Stimulated activated CD4-positive, alpha-beta T cell treated with anti-CD3 and anti-CD28 coated beads, Interleukin-1b, Interleukin-23, amount 100 ng/mL, for 24 hours (primary cell): ENCODE measurements around the gene ART4.
A peak's percentile ranks its signal among the peaks of the same experiment; 100 is the strongest.

Experiments used
- DNase-seq, 4 experiments: peaks; one replicate each; pipeline ENCODE4 v3.0.0-alpha.2; 2020; ENCODE audit warnings: low read depth in 4 of 4, low spot score in 1 of 4

Gene ART4

GRCh38 chr12:14843425-14843887 is at the start of gene ART4:
Gene ART4 (minus strand): TSS chr12:14843526. CDS start chr12:14843113, 413 bp downstream.
- no peak for DNase-seq

- no peak for DNase-seq
Observed at GRCh38 chr12:14892726-14893505, 49.6 kb upstream of the ART4 start.

- no peak for DNase-seq
Observed at GRCh38 chr12:14890701-14891100, 47.4 kb upstream of the ART4 start.

GRCh38 chr12:14886271-14886670 is 42.9 kb upstream of the ART4 start:
- no peak for DNase-seq

GRCh38 chr12:14885718-14886221 is 42.4 kb upstream of the ART4 start, which contains the start of gene MGP:
Gene MGP (minus strand): TSS chr12:14885854. CDS start chr12:14885791, 63 bp downstream.
- no peak for DNase-seq

GRCh38 chr12:14884458-14884878 is 41.1 kb upstream of the ART4 start:
- peak; percentile 42 to 53 (median 44) for DNase-seq

- DNase-seq, result no peak
Observed at GRCh38 chr12:14883686-14884085, 40.4 kb upstream of the ART4 start.

GRCh38 chr12:14880890-14881453 is 37.6 kb upstream of the ART4 start:
- no peak for DNase-seq

- no peak for DNase-seq
Observed at GRCh38 chr12:14879222-14879933, 36.1 kb upstream of the ART4 start.

GRCh38 chr12:14878488-14878887 is 35.2 kb upstream of the ART4 start:
- DNase-seq, result no peak

GRCh38 chr12:14876833-14877232 is 33.5 kb upstream of the ART4 start:
- DNase-seq, result no peak

- DNase-seq, result no peak
Observed at GRCh38 chr12:14874882-14875281, 31.6 kb upstream of the ART4 start.

- no peak for DNase-seq
Observed at GRCh38 chr12:14873440-14874185, 30.3 kb upstream of the ART4 start.

GRCh38 chr12:14871886-14872285 is 28.6 kb upstream of the ART4 start:
- no peak for DNase-seq

GRCh38 chr12:14871247-14871646 is 27.9 kb upstream of the ART4 start:
- DNase-seq, result no peak

- no peak for DNase-seq
Observed at GRCh38 chr12:14868916-14869506, 25.7 kb upstream of the ART4 start.

- DNase-seq, result no peak
Observed at GRCh38 chr12:14860490-14860889, 17.2 kb upstream of the ART4 start.

GRCh38 chr12:14858513-14858912 is 15.2 kb upstream of the ART4 start:
- DNase-seq, result no peak

GRCh38 chr12:14854586-14855183 is 11.4 kb upstream of the ART4 start:
- no peak for DNase-seq

- no peak for DNase-seq
Observed at GRCh38 chr12:14853961-14854360, 10.6 kb upstream of the ART4 start.
